Tibial artery (tissue), 4 donors: ENCODE data around the gene C5AR1.
"Not testable (repeated sequence)": the region's sequence is repeated elsewhere in the genome, so short reads cannot be mapped to it uniquely, and the experiment has no call there.

Source experiments
- DNase-seq, 2 donors: peaks; one replicate each; pipeline ENCODE4 v3.0.0-alpha.2; 2019
- H3K27ac ChIP-seq, 2 donors: fragments of 200-600 bp; sonication (generic) in 1 of 2; 1 replicate in 1 of 2; 2 replicates in 1 of 2; pipeline ENCODE4 v1.5.1; 2018 to 2019; ENCODE audit warnings: mild to moderate bottlenecking in 1 of 2
- H3K27me3 ChIP-seq, 2 donors: fragments of 200-600 bp; sonication (generic) in 1 of 2; one replicate each; pipeline versions ENCODE4 v1.5.1 to v1.6.0; 2016 to 2019
- H3K36me3 ChIP-seq, 3 donors: fragments of 200-600 bp; sonication (generic) in 2 of 3; one replicate each; pipeline ENCODE4 v1.5.1; 2016 to 2019; ENCODE audit warnings: mild to moderate bottlenecking in 2 of 3
- H3K4me1 ChIP-seq, 4 donors: fragments of 200-600 bp; sonication (generic) in 2 of 4; 1 replicate in 3 of 4; 2 replicates in 1 of 4; pipeline ENCODE4 v1.5.1; 2016 to 2019
- H3K4me3 ChIP-seq, 2 donors: fragments of 200-600 bp; sonication (generic) in 1 of 2; 1 replicate in 1 of 2; 2 replicates in 1 of 2; pipeline ENCODE4 v1.5.1; 2018 to 2019; ENCODE audit warnings: mild to moderate bottlenecking in 2 of 2
- H3K9me3 ChIP-seq, 3 donors: fragments of 200-600 bp; sonication (generic) in 1 of 3; one replicate each; pipeline ENCODE4 v1.5.1; 2016 to 2019
- CTCF ChIP-seq, 2 experiments: fragments of 200-600 bp in 1 of 2; fragments of 450-650 bp in 1 of 2; IDR thresholded peaks; one replicate each; pipeline ENCODE4 v1.5.1; 2017 to 2019; ENCODE audit warnings: antibody characterized with exemption in 2 of 2, mild to moderate bottlenecking in 1 of 2, moderate library complexity in 1 of 2
- intact Hi-C: fragments of 100-400 bp; cut with DNase I; formaldehyde crosslinking; loops from one replicate; pipeline ENCODE4 v1.15.0; 2023; ENCODE audit warnings: low total_unique reads

Gene C5AR1

GRCh38 chr19:47356900-47357299, 47.2 kb downstream of the C5AR1 start:
- peaks cover 91 to 100% (median 92%) of the 10 kb centered on the region in 3 donors for H3K36me3 ChIP-seq

GRCh38 chr19:47357788-47358680, 48.4 kb downstream of the C5AR1 start:
- Histone ChIP-seq H3K4me3 (no peak overlapping the region), H3K36me3 (peaks cover 97 to 100% (median 100%) of the 10 kb centered on the region in 3 donors)

More at GRCh38 chr19:47356900-47357299, 47.2 kb downstream of the C5AR1 start:
- Histone ChIP-seq H3K9me3 (no peaks in the 10 kb centered on the region), H3K4me3 (no peak overlapping the region), H3K4me1 (peaks cover 0 to 6% (median 0%) of the 10 kb centered on the region in 4 donors), H3K27ac (no peak overlapping the region), H3K27me3 (no peaks in the 10 kb centered on the region)
- TF ChIP-seq CTCF (IDR thresholded peaks at IDR 0.05) = no peak
- intact Hi-C loops = no loop called here
- DNase-seq = no peak

GRCh38 chr19:47358936-47359335, 49.3 kb downstream of the C5AR1 start:
- H3K27me3 ChIP-seq = no peaks in the 10 kb centered on the region
- no peak for TF ChIP-seq CTCF (IDR thresholded peaks at IDR 0.05)
- no peak overlapping the region for H3K4me3 ChIP-seq
- no peak overlapping the region for H3K27ac ChIP-seq
- H3K9me3 ChIP-seq = no peaks in the 10 kb centered on the region
- DNase-seq = no peak
- H3K36me3 ChIP-seq = peaks cover 96 to 100% (median 100%) of the 10 kb centered on the region in 3 donors
- intact Hi-C loops = no loop called here
- peaks cover 0 to 2% (median 0%) of the 10 kb centered on the region in 4 donors for H3K4me1 ChIP-seq

More at GRCh38 chr19:47357788-47358680, 48.4 kb downstream of the C5AR1 start:
- intact Hi-C loops = no loop called here
- Histone ChIP-seq H3K27me3 (no peaks in the 10 kb centered on the region), H3K4me1 (peaks cover 0 to 6% (median 0%) of the 10 kb centered on the region in 4 donors), H3K9me3 (no peaks in the 10 kb centered on the region), H3K27ac (no peak overlapping the region)
- no peak for DNase-seq
- no peak for TF ChIP-seq CTCF (IDR thresholded peaks at IDR 0.05)

- peaks cover 88 to 100% (median 92%) of the 10 kb centered on the region in 3 donors for H3K36me3 ChIP-seq
- H3K4me3 ChIP-seq = no peak overlapping the region
- intact Hi-C loops = no loop called here
- no peaks in the 10 kb centered on the region for H3K9me3 ChIP-seq
- H3K27me3 ChIP-seq = no peaks in the 10 kb centered on the region
- H3K4me1 ChIP-seq = no peaks in the 10 kb centered on the region
- no peak overlapping the region for H3K27ac ChIP-seq
- no peak for TF ChIP-seq CTCF (IDR thresholded peaks at IDR 0.05)
- no peak for DNase-seq
These were observed 52.7 kb downstream of the C5AR1 start for GRCh38 chr19:47362321-47362720.

GRCh38 chr19:47363758-47364531, 54.3 kb downstream of the C5AR1 start:
- H3K4me3 ChIP-seq = no peak overlapping the region
- no peaks in the 10 kb centered on the region for H3K9me3 ChIP-seq
- no peak for TF ChIP-seq CTCF (IDR thresholded peaks at IDR 0.05)
- intact Hi-C loops = no loop called here
- H3K36me3 ChIP-seq = peaks cover 72 to 94% (median 82%) of the 10 kb centered on the region in 3 donors
- H3K27ac ChIP-seq = no peak overlapping the region
- no peaks in the 10 kb centered on the region for H3K27me3 ChIP-seq
- H3K4me1 ChIP-seq = no peaks in the 10 kb centered on the region
- DNase-seq = no peak

GRCh38 chr19:47365455-47365854, 55.8 kb downstream of the C5AR1 start:
- peaks cover 57 to 94% (median 81%) of the 10 kb centered on the region in 3 donors for H3K36me3 ChIP-seq
- H3K9me3 ChIP-seq, DNase-seq, intact Hi-C loops, H3K27me3 ChIP-seq, H3K27ac ChIP-seq, H3K4me1 ChIP-seq, H3K4me3 ChIP-seq: not testable (repeated sequence)
